ENCODE data around the gene NMT2. TPM values are rescaled to one million over a fixed set of nuclear protein-coding genes. Genes with fewer than 3 reads are reported as not detected.

Gene NMT2
- total and polyA plus RNA-seq, 7 donors, result 11.1 to 23.3 (median 16.1) TPM

- Histone ChIP-seq H3K9me3 (no peaks in the 10 kb centered on the region), H3K4me3 (no peak overlapping the region), H3K4me1 (no peaks in the 10 kb centered on the region), H3K36me3 (peaks cover 6 to 73% (median 24%) of the 10 kb centered on the region in 4 donors), H3K27ac (no peak overlapping the region), H3K27me3 (no peaks in the 10 kb centered on the region)
- TF ChIP-seq EP300 (IDR thresholded peaks at IDR 0.05) (no peak), POLR2AphosphoS5 (IDR thresholded peaks at IDR 0.05) (no peak), POLR2A (IDR thresholded peaks at IDR 0.05) (no peak)
- DNase-seq, result no peak
- whole genome bisulfite sequencing, 2 donors, result 95% methylated on average over 11 of the region's 11 CpGs
- intact Hi-C loops (cut with DNase I), result no loop called here
These were observed 32.1 kb downstream of the NMT2 start for GRCh38 chr10:15136129-15137035.

GRCh38 chr10:15131330-15131729 is 37.2 kb downstream of the NMT2 start:
- WGBS, 2 donors, result 97 to 98% methylated on average over 5 of the region's 5 CpGs
- TF ChIP-seq CTCF (IDR thresholded peaks at IDR 0.05) (no peak), POLR2AphosphoS5 (IDR thresholded peaks at IDR 0.05) (no peak), EP300 (IDR thresholded peaks at IDR 0.05) (no peak), POLR2A (IDR thresholded peaks at IDR 0.05) (no peak)

GRCh38 chr10:15124908-15125307 is 43.6 kb downstream of the NMT2 start:
- 91 to 92% methylated on average over 3 of the region's 3 CpGs for whole genome bisulfite sequencing, 2 donors
- intact Hi-C loops (cut with DNase I), result no loop called here
- Histone ChIP-seq H3K4me1 (no peaks in the 10 kb centered on the region), H3K9me3 (no peaks in the 10 kb centered on the region), H3K27ac (no peak overlapping the region), H3K27me3 (no peaks in the 10 kb centered on the region), H3K4me3 (no peak overlapping the region), H3K36me3 (peaks cover 3 to 51% (median 16%) of the 10 kb centered on the region in 4 donors)
- no peak for DNase-seq
- TF ChIP-seq EP300 (IDR thresholded peaks at IDR 0.05) (no peak), POLR2AphosphoS5 (IDR thresholded peaks at IDR 0.05) (no peak), CTCF (IDR thresholded peaks at IDR 0.05) (no peak), POLR2A (IDR thresholded peaks at IDR 0.05) (no peak)

More at GRCh38 chr10:15131330-15131729, 37.2 kb downstream of the NMT2 start:
- H3K9me3 ChIP-seq, result no peaks in the 10 kb centered on the region
- H3K4me3 ChIP-seq, result no peak overlapping the region
- DNase-seq, result no peak
- no peak overlapping the region for H3K27ac ChIP-seq
- intact Hi-C loops (cut with DNase I), result no loop called here
- H3K36me3 ChIP-seq, result peaks cover 9 to 79% (median 31%) of the 10 kb centered on the region in 4 donors
- H3K27me3 ChIP-seq, result no peaks in the 10 kb centered on the region
- H3K4me1 ChIP-seq, result no peaks in the 10 kb centered on the region

GRCh38 chr10:15124190-15124589 is 44.3 kb downstream of the NMT2 start:
- Histone ChIP-seq H3K9me3 (no peaks in the 10 kb centered on the region), H3K27ac (no peak overlapping the region), H3K27me3 (no peaks in the 10 kb centered on the region), H3K4me3 (no peak overlapping the region), H3K4me1 (no peaks in the 10 kb centered on the region), H3K36me3 (peaks cover 3 to 51% (median 19%) of the 10 kb centered on the region in 4 donors)
- no peak for DNase-seq
- no peak for TF ChIP-seq POLR2A (IDR thresholded peaks at IDR 0.05)
- no peak for TF ChIP-seq EP300 (IDR thresholded peaks at IDR 0.05)
- no peak for TF ChIP-seq CTCF (IDR thresholded peaks at IDR 0.05)
- no peak for TF ChIP-seq POLR2AphosphoS5 (IDR thresholded peaks at IDR 0.05)
- WGBS, 2 donors, result 95 to 97% methylated on average over 9 of the region's 9 CpGs
- intact Hi-C loops (cut with DNase I), result no loop called here

- Histone ChIP-seq H3K27me3 (no peaks in the 10 kb centered on the region), H3K36me3 (peaks cover 6 to 51% (median 24%) of the 10 kb centered on the region in 4 donors), H3K9me3 (no peaks in the 10 kb centered on the region), H3K27ac (no peak overlapping the region), H3K4me1 (no peaks in the 10 kb centered on the region), H3K4me3 (no peak overlapping the region)
- DNase-seq, result no peak
- 57 to 66% methylated on average over 3 of the region's 3 CpGs for WGBS, 2 donors
- TF ChIP-seq CTCF (IDR thresholded peaks at IDR 0.05), result no peak
- TF ChIP-seq EP300 (IDR thresholded peaks at IDR 0.05), result no peak
- TF ChIP-seq POLR2AphosphoS5 (IDR thresholded peaks at IDR 0.05), result no peak
- no peak for TF ChIP-seq POLR2A (IDR thresholded peaks at IDR 0.05)
- intact Hi-C loops (cut with DNase I), result no loop called here
These were observed 44.7 kb downstream of the NMT2 start for GRCh38 chr10:15123749-15124184.

Measured in sigmoid colon (tissue), 7 donors.